ENCODE measurements around the gene COL6A6.

- TF ChIP-seq POLR2A (IDR thresholded peaks at IDR 0.05) (no peak), CTCF (IDR thresholded peaks at IDR 0.05) (no peak)
Observed at GRCh38 chr3:130537673-130538304, 20.8 kb downstream of the COL6A6 start.
